Measurements from ENCODE around the gene IRF6.

IRF6 gene

DNA sequence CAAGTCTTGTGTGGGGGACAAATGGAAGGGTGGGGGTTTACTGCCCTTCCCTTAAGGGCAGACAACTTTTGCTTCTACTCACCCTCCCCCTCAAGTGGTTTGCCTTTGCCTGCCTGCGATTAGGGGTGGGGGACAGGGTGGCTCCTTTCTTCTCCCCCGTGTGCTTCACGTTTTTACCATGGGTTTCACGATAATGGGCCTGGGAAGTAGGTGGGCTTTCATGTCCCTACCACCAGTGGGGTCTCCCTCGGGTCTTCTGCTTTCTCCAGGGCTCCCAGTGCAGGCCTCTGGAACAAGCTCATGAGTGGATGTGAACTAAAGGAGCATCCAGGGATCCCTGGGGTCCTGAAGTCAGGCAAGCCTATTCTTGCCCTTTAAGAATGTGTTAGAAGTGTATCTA is 43.4 kb upstream of the IRF6 start:
- TF ChIP-seq, protein P1, sequence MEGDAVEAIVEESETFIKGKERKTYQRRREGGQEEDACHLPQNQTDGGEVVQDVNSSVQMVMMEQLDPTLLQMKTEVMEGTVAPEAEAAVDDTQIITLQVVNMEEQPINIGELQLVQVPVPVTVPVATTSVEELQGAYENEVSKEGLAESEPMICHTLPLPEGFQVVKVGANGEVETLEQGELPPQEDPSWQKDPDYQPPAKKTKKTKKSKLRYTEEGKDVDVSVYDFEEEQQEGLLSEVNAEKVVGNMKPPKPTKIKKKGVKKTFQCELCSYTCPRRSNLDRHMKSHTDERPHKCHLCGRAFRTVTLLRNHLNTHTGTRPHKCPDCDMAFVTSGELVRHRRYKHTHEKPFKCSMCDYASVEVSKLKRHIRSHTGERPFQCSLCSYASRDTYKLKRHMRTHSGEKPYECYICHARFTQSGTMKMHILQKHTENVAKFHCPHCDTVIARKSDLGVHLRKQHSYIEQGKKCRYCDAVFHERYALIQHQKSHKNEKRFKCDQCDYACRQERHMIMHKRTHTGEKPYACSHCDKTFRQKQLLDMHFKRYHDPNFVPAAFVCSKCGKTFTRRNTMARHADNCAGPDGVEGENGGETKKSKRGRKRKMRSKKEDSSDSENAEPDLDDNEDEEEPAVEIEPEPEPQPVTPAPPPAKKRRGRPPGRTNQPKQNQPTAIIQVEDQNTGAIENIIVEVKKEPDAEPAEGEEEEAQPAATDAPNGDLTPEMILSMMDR (IDR thresholded peaks at IDR 0.05; ENCODE audit: insufficient read depth, low read depth, low read length, missing control alignments): no peak
- H3K4me3 ChIP-seq (ENCODE audit: low read depth, low read length): no peak overlapping the region
- DNase-seq (ENCODE audit: low read depth): no peak

DNA sequence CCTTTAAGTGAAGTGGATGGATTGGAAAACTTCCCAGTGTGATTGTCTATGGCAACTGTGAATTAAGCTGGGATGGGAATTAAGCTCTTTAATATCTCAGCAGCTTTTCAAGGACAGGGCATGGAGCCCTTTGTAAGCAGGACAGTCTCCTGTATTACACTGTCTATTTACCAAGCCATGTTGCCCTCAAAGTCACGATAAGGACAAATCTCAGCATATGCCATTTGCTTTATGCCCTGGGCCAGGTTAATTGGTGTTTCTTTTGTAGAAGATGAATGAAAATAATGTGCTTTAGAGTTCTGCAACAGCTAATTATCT is 39.4 kb upstream of the IRF6 start:
- no peak for DNase-seq (ENCODE audit: low read depth)
- no peak overlapping the region for H3K4me3 ChIP-seq (ENCODE audit: low read depth, low read length)
- TF ChIP-seq, protein P1 (IDR thresholded peaks at IDR 0.05; ENCODE audit: insufficient read depth, low read depth, low read length, missing control alignments): no peak

DNA sequence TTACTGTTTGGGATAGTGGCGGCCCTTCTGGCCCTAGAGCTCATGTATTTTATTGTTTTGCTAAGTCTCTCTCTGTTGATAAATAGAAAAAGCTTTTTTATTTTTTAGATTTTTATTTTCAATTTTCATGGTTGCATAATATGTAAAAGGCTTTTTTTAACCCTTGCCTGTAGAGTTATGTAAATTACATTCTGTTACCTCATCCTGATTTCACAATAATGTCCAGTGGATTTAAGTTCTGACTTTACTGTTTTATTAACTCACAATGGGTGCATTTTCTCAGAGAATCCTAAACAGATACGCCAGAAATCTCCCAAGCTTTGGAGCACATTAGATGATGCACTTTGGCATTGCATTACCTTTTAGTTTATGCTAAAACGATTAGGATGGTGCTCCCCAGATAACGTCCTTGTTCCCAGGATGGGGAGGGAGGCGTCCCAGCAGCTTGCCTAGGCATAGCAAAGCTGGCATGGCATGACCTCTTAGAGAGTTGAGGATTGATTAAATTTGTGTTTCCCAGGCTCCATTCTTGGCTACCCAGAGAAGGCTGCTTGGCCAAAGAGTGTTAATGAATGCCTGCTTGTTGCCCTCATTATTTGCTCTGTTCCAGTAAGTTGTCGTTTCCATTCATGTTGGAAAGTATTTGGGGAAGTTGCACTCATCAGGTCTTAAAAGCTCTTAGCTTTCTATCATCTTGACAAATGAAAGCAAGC is 38.9 kb upstream of the IRF6 start:
- DNase-seq (ENCODE audit: low read depth): no peak
- H3K4me3 ChIP-seq (ENCODE audit: low read depth, low read length): no peak overlapping the region
- TF ChIP-seq, protein P1 (IDR thresholded peaks at IDR 0.05; ENCODE audit: insufficient read depth, low read depth, low read length, missing control alignments): no peak

DNA sequence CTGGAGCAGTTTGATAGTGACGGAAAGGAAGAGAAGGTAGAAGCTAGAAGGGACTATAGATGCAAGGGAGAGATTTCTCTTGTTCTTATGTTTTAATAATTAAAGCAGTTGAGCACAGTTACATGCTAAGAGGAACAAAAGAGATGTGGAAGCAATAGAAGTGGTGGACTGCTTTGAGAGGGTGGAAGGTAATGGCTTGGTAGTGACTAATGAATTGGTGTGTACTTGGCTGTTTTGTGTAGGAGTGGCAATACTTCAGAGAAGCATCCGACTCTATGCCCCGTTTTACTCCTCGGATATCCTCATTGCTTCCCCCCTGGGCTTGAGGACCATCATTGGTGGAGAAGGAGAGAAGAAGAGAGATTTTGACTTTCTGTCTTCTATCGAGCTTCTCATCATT is 34.7 kb upstream of the IRF6 start:
- no peak for DNase-seq (ENCODE audit: low read depth)
- TF ChIP-seq, protein P1 (IDR thresholded peaks at IDR 0.05; ENCODE audit: insufficient read depth, low read depth, low read length, missing control alignments): no peak
- no peak overlapping the region for H3K4me3 ChIP-seq (ENCODE audit: low read depth, low read length)

DNA sequence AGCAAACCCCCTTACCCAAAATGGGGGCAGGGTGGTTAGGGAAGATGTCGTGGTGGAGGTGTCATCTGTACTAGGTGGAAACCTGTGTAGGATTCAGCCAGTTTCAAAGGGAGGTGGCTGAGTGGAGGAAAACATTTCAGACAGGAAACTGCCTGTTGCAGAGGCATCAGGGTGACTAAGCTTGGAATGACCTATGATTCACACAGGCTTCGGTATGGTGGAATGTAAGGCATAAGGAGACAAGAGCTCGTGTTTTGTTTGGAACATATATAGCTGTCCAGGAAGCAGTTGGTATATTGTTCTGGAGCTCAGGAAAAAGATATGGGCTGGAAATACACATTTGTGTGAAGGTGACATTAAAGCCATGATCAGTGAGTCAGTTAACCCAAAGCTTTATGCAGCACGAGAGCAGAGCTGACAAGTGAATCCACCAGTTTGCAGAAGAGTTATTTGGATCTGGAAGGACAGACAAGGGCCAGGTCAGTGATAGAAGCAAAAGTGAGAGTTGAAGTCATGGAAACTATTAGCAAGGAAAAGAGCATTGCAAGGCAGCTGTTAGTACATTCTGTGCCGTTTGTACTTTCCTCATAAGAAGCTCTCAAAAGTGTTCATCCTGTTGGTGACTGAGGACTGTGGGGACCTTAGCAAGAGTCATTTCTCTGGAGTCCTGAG is 34.1 kb upstream of the IRF6 start:
- TF ChIP-seq, protein P1 (IDR thresholded peaks at IDR 0.05; ENCODE audit: insufficient read depth, low read depth, low read length, missing control alignments): no peak
- no peak for DNase-seq (ENCODE audit: low read depth)
- no peak overlapping the region for H3K4me3 ChIP-seq (ENCODE audit: low read depth, low read length)

DNA sequence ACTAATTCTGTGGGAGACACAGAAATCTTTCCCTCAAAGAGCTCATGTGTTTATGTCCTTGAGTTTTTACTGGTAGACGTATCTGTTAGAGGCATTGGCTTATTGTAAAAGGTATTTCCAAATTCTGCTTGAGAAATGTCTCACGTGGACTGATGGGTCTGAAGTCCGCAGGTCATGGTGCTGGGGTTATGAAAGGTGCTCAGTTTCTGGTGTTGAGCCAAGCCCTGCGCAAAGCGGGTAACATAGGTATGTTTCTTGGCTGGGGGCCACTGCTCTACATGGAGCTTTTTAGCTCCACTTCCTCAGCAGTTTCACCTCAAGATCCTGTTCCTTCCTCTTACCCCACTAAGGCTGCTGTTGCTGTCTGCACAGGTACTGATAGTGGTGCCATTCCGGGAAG is 32.6 kb upstream of the IRF6 start:
- TF ChIP-seq, protein P1 (IDR thresholded peaks at IDR 0.05; ENCODE audit: insufficient read depth, low read depth, low read length, missing control alignments): no peak
- DNase-seq (ENCODE audit: low read depth): no peak
- no peak overlapping the region for H3K4me3 ChIP-seq (ENCODE audit: low read depth, low read length)

DNA sequence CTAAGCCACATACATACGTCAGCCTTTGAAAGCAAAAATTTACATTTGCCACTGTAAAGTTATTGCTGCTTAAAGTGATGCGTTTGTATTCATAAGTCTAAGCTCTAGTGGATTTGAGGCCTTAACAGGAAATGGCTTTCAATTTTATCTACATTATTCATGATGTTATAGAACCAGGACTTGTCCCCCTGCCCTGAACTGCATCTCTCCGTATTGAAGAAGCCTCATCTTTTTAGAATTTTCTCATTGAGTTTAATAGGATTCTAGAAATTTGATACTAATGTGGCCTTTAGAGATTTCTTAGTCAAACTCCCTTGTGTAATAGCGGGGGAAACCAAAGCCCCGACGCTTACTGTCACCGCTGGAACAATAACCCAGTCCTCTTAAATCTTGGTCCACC is 31.7 kb upstream of the IRF6 start:
- no peak for DNase-seq (ENCODE audit: low read depth)
- TF ChIP-seq, protein P1 (IDR thresholded peaks at IDR 0.05; ENCODE audit: insufficient read depth, low read depth, low read length, missing control alignments): no peak
- no peak overlapping the region for H3K4me3 ChIP-seq (ENCODE audit: low read depth, low read length)
